DMS114 treated with DMSO at 0.1 percent for 48 hours (cell line): ENCODE data around the gene NUBP2.

ENCODE experiments used
- DNase-seq: peaks from one replicate; lab custom pipeline; 2025; ENCODE audit not compliant: unreplicated experiment; lab: John Stamatoyannopoulos, UW

Gene NUBP2

GRCh38 chr16:1757714-1758461 lies 24.9 kb upstream of the NUBP2 start:
- no peak for DNase-seq

GRCh38 chr16:1758923-1759322 lies 23.8 kb upstream of the NUBP2 start:
- no peak for DNase-seq

DNA sequence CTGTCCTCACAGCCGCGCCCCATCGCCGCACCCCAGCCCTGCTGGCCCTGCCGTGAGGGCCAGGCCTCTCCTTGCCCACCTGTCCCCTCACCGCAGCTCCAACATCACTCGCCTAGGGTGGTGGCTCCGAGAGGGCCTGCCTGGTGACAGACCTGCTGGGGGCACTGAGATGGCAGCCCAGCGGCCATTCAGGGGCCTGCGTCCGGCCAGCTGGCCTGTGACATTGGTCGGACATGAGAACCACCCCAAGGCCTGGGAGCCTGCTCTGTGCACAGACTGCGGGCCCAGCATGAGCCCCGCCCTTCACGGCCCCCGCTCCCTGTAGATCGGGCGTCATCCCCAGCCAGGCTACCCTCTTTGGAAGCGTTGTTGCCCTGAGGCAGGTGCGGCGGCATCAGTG lies 23.2 kb upstream of the NUBP2 start:
- no peak for DNase-seq

DNA sequence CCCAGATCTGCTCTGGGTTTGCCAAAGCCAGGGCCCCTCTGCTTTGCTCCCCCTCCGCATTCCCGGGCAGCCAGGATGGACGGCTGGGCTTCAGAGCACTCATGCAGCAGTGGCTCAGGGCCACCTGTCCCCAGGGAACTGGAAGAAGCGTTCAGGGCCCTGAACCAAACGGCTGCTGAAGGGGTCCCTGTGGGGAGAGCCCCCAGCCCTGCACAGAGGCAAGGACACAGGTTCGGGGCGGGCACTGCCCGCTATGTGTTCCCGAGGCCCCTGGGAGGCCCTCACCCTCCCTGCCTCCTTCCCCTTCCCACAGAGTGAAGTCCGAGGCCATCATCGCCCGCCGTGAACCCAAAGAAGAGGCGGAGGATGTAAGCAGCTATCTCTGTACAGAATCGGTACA lies 21.8 kb upstream of the NUBP2 start:
- no peak for DNase-seq

DNA sequence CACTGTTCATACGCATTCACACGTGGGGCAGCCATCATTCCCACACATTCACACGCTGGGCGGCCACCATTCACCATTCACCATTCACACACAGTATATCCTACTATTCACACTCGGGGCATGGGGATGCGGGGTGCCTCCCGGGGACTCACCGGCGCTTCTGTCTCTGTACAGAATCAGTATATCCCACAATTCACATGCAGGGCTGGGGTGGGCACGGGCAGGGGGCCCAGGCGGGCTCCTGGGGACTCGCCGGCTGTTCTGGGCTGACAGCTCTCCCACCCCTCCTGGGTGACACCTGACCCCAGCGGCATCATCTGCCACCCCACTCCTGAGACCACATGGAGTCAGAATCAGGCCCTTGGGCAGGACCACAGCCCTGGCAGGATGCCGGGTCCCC lies 21.0 kb upstream of the NUBP2 start:
- no peak for DNase-seq

GRCh38 chr16:1762196-1762878 lies 20.4 kb upstream of the NUBP2 start:
- no peak for DNase-seq

- DNase-seq: no peak
These were observed 19.8 kb upstream of the NUBP2 start for GRCh38 chr16:1762879-1763520.

GRCh38 chr16:1763521-1764511 lies 18.9 kb upstream of the NUBP2 start:
- DNase-seq: no peak

DNA sequence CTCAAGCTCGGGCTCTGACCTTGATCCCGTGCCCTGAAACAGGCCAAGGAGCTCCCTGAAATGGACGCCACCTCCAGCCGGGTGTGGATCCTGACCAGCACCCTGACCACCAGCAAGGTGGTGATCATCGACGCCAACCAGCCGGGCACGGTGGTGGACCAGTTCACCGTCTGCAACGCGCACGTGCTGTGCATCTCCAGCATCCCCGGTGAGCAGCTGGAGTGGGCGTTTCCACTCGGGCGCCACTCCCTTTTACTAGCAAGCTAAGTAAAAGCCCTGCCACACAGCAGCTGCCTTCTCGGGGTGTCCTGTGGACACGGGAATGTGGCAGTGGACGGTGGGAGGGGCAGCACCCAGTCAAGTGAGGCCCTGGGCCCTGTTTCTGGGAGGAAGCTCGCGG lies 17.8 kb upstream of the NUBP2 start:
- DNase-seq: no peak

DNA sequence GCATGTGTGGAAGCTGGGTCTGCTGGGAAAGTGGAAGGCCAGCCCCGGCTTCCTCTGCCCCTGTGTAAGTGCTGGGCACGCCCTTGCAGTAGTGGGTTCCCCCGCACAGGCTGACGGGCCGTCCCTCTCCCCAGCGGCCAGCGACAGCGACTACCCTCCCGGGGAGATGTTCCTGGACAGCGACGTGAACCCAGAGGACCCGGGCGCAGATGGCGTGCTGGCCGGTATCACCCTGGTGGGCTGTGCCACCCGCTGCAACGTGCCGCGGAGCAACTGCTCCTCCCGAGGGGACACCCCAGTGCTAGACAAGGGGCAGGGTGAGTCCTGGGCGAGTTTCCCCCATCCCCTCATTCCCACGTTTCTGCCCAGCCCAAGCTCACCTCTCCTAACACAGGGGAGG lies 16.9 kb upstream of the NUBP2 start:
- no peak for DNase-seq

GRCh38 chr16:1766231-1766630 lies 16.5 kb upstream of the NUBP2 start:
- no peak for DNase-seq

DNA sequence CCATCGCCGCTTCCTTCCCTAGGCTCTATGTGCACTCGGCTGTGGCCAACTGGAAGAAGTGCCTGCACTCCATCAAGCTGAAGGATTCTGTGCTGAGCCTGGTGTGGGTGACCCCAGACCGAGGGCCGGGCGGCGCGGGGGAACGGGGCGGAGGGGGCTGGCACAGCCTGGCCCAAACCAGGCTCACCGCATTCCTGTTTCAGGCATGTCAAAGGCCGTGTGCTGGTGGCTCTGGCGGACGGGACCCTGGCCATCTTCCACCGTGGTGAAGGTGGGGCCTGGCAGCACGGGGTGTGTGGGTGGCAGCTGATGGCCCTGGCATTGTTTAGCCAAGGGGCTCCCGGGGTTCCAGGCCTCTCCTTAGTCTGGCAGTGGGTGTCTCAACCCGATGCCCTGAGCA lies 16.1 kb upstream of the NUBP2 start:
- no peak for DNase-seq

DNA sequence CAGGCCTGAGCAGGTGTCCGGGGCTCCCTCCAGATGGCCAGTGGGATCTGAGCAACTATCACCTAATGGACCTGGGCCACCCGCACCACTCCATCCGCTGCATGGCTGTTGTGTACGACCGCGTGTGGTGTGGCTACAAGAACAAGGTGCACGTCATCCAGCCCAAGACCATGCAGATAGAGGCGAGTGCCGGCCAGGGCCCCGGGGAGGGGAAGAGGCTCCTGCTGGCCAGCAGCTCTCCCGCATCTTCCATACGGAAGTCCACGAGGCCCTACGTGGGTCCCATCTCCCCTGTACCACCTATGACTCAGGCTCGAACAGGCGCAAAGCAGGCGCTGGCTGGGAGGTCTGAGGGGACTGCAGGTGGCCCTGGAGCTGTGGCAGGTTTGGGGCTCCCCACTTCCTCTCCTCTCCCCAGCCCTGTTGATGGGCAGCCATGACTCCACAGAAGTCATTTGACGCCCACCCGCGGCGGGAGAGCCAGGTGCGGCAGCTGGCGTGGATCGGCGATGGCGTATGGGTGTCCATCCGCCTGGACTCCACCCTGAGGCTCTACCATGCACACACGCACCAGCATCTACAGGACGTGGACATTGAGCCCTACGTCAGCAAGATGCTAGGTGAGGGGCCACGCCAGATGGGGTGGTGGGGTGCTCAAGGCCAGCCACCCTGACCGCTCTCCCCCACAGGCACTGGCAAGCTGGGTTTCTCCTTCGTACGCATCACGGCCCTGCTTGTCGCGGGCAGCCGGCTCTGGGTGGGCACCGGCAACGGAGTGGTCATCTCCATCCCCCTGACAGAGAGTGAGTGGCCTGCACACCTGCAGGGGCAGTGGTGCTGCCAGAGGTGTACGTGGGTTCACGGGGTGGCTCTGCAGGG lies 15.4 kb upstream of the NUBP2 start:
- DNase-seq: no peak

DNA sequence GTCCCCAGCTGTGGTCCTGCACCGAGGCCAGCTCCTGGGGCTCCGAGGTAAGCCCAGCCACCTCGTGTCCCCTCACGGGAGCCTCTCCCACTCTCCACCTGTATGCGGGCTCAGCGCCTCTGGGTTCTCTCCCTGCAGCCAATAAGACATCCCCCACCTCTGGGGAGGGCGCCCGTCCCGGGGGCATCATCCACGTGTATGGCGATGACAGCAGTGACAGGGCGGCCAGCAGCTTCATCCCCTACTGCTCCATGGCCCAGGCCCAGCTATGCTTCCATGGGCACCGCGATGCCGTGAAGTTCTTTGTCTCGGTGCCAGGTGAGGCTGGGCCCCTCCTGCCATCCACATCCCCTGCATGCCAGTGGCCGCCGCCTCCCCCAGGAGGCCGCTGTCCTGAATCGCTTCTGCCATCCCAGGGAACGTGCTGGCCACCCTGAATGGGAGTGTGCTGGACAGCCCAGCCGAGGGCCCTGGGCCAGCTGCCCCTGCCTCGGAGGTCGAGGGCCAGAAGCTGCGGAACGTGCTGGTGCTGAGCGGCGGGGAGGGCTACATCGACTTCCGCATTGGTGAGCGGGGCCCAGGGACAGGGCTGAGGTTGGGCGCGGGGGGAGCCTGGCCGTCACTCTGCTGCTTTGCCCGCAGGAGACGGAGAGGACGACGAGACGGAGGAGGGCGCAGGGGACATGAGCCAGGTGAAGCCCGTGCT lies 14.5 kb upstream of the NUBP2 start:
- no peak for DNase-seq

GRCh38 chr16:1768767-1769401 lies 13.9 kb upstream of the NUBP2 start:
- DNase-seq: no peak

DNA sequence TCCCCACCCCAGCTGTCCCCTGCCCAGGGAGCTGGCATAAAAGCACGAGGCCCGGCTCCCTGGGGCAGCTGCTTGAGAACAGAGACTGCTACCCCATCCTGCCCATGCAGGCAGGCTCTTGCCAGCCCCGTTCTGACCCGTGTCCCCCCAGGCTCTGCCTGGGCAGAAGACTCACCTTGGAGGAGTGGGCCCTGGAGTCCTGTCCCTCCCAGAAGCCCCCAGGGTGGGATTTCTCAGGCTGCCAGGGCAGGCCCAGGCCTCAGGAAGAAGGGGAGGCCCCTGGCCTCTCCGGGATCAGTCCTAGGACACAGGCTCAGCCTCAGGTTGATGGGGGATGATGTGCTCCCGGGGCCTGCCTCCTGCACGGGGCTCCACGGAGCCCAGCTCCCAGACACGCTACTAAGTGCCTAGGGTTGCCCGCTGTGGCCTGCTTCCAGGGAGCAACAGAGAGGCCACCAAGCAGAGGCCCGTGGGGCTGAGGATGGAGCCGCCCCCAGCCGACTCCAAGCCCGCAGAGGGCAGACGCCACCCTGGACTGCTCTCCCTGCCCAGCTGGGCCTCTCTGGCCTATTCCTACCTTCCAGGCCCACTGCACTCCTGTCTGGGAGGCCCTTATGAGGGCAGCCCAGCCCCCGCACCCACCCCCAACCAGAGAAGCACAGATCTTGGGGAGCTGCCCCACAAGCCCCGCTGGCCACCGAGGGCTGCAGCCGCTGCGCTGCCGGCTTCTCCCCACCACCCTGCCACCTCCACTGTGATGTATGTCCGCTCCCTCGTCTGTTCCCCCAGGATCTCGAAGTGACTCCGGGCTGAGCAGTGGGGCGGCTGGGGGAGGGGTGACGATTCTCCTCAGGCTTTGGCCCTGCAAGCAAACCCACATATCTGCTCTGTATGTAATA lies 13.1 kb upstream of the NUBP2 start:
- no peak for DNase-seq

- DNase-seq: no peak
These were observed 12.2 kb upstream of the NUBP2 start for GRCh38 chr16:1770328-1771187.
